ENCODE results near the gene EPS15. TPM values are rescaled to one million over a fixed set of nuclear protein-coding genes. Genes with fewer than 3 reads are reported as not detected.
"Not testable (repeated sequence)": the region's sequence is repeated elsewhere in the genome, so short reads cannot be mapped to it uniquely, and the experiment has no call there.

The EPS15 gene
- total and polyA plus RNA-seq, 2 of the 8 experiments (the other 6 are each of a cell fraction or from before 2014, with no cell fraction given) = 15.9 to 57.2 TPM

DNA sequence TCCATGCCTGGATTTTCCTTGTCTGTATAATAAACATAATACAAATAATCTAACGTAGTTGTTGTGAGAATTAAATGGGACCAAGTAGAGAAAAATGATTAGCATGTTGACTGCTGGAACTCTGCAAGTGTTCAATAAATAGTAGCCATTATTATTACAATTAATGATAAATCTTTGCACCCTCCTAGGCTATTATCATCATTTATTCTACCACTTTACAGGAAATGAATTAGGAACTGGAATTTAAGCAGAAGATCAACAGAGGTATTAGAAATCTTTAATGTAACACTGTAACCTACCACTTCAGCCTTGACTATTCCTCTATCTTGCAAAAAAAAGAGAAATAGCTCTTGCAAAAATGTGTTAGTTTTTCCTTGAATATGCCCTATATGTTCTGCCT, 126.8 kb downstream of the EPS15 start (continued):
- TF ChIP-seq CHD2 (IDR thresholded peaks at IDR 0.05; ENCODE audit: low read length) = no peak
- TF ChIP-seq SUZ12 (IDR thresholded peaks at IDR 0.05; ENCODE audit: low read length) = no peak
- no peak for TF ChIP-seq CREB1 (IDR thresholded peaks at IDR 0.05)

DNA sequence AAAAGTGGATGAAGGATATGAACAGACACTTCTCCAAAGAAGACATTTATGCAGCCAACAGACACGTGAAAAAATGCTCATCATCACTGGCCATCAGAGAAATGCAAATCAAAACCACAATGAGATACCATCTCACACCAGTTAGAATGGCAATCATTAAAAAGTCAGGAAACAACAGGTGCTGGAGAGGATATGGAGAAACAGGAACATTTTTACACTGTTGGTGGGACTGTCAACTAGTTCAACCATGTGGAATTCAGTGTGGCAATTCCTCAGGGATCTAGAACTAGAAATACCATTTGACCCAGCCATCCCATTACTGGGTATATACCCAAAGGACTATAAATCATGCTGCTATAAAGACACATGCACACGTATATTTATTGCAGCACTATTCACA, 128.4 kb downstream of the EPS15 start:
- H3K27me3 ChIP-seq (replicated peaks in 1 of 4; ENCODE audit: control insufficient read depth in 3 of 4, extremely low read depth in 1 of 4, insufficient read depth in 3 of 4, low read length in 3 of 4); H3K79me2 ChIP-seq (ENCODE audit: control insufficient read depth in 1 of 2, insufficient read depth in 2 of 2, low read length in 2 of 2); CTCF ChIA-PET (ENCODE audit: partially characterized antibody); H2BK20ac ChIP-seq (ENCODE audit: low read length); H3K9me3 ChIP-seq (ENCODE audit: insufficient read depth in 2 of 2, low read depth in 1 of 2, low read length in 1 of 2); POLR2A ChIA-PET (ENCODE audit: partially characterized antibody); H3K23ac ChIP-seq (ENCODE audit: insufficient read length); H2BK5ac ChIP-seq (ENCODE audit: low read depth, low read length); H3K4me3 ChIP-seq (ENCODE audit: extremely low read depth in 1 of 4, insufficient read depth in 2 of 4, low read depth in 3 of 4, low read length in 4 of 4); H2AK5ac ChIP-seq (ENCODE audit: low read depth, low read length); H2AFZ ChIP-seq (ENCODE audit: low read length); H2BK12ac ChIP-seq (ENCODE audit: low read depth, low read length); H3K79me1 ChIP-seq (ENCODE audit: low read depth, low read length); H3K14ac ChIP-seq (ENCODE audit: insufficient read length); H4K20me1 ChIP-seq (replicated peaks in 1 of 2; ENCODE audit: control insufficient read depth in 1 of 2, insufficient read depth in 2 of 2, low read length in 2 of 2); H4K8ac ChIP-seq (ENCODE audit: extremely low read depth, insufficient read depth, low read length); FAIRE-seq; H4K91ac ChIP-seq (replicated peaks; ENCODE audit: insufficient read length, low read length); H3K23me2 ChIP-seq (ENCODE audit: low read depth, low read length); H2BK15ac ChIP-seq (ENCODE audit: low read length); H3K9ac ChIP-seq (replicated peaks in 1 of 4; ENCODE audit: extremely low read depth in 1 of 4, low read depth in 3 of 4, low read length in 3 of 4); H3K4me1 ChIP-seq (replicated peaks in 1 of 4; ENCODE audit: control insufficient read depth in 3 of 4, insufficient read depth in 4 of 4, low read length in 3 of 4); DNase-seq (ENCODE audit: low read depth in 1 of 2, low spot score in 2 of 2); H2BK120ac ChIP-seq (replicated peaks; ENCODE audit: low read depth, low read length); H3K27ac ChIP-seq (ENCODE audit: low read depth, low read length); H3K4me2 ChIP-seq (ENCODE audit: insufficient read depth in 1 of 2, low read depth in 2 of 2, low read length in 2 of 2); H3K56ac ChIP-seq (replicated peaks; ENCODE audit: insufficient read length, low read depth, low read length); H3K4ac ChIP-seq (replicated peaks; ENCODE audit: insufficient read length, low read depth, low read length); H4K5ac ChIP-seq (ENCODE audit: insufficient read length, low read depth, low read length); H3K18ac ChIP-seq (ENCODE audit: extremely low read depth, low read length): not testable (repeated sequence)
- H3K36me3 ChIP-seq (ENCODE audit: control insufficient read depth in 2 of 4, insufficient read depth in 4 of 4, low read length in 3 of 4) = peaks cover 0 to 24% (median 5%) of the 10 kb centered on the region in 4 experiments; a peak in 4 of 8 replicates
- 89% methylated on average over 1 of the region's 2 CpGs; no CpG with 5 or more reads in 1 of the 2 experiments for WGBS, 2 experiments (ENCODE audit: extremely low coverage in 1 of 2, insufficient coverage in 1 of 2, insufficient read length in 1 of 2, insufficient replicate concordance in 2 of 2, low coverage in 1 of 2, low lambda C conversion rate in 2 of 2, missing lambda C conversion rate in 1 of 2)

Measured in H1 (cell line).